Trophoblast cell (in vitro differentiated cells and primary cell): ENCODE data around the gene SEMA4D.
A peak's percentile ranks its signal among the peaks of the same experiment; 100 is the strongest.

Experiments
- DNase-seq, 2 donors: peaks; one replicate each; pipeline ENCODE4 v3.0.0-alpha.2; 2016
- H2AFZ ChIP-seq: 2 replicates; pipeline ENCODE4 v1.6.1; 2013; ENCODE audit warnings: low read length, moderate library complexity, mild to moderate bottlenecking; ENCODE audit not compliant: insufficient read depth, poor library complexity
- H2AK5ac ChIP-seq: 2 replicates; pipeline ENCODE4 v1.6.1; 2013; ENCODE audit warnings: mild to moderate bottlenecking, low read length
- H2BK120ac ChIP-seq: 2 replicates; pipeline ENCODE4 v1.6.1; 2013; ENCODE audit warnings: low read length, mild to moderate bottlenecking, moderate library complexity; ENCODE audit not compliant: insufficient read depth, poor library complexity
- H2BK12ac ChIP-seq: 2 replicates; pipeline ENCODE4 v1.6.1; 2013; ENCODE audit warnings: mild to moderate bottlenecking, low read length, moderate library complexity
- H2BK5ac ChIP-seq: 2 replicates; pipeline ENCODE4 v1.6.1; 2013; ENCODE audit warnings: low read length, low read depth, moderate library complexity, mild to moderate bottlenecking; ENCODE audit not compliant: poor library complexity
- H3K14ac ChIP-seq: 2 replicates; pipeline ENCODE4 v1.6.1; 2013; ENCODE audit warnings: mild to moderate bottlenecking, low read length
- H3K18ac ChIP-seq: 2 replicates; pipeline ENCODE4 v1.6.1; 2013; ENCODE audit warnings: mild to moderate bottlenecking, low read length
- H3K23ac ChIP-seq: 2 replicates; pipeline ENCODE4 v1.6.1; 2013; ENCODE audit warnings: low read length
- H3K27ac ChIP-seq: 2 replicates; pipeline ENCODE4 v1.5.1; 2013; ENCODE audit warnings: low read depth, mild to moderate bottlenecking, inconsistent platforms, low read length, moderate library complexity
- H3K27me3 ChIP-seq: 2 replicates; pipeline ENCODE4 v1.6.1; 2013; ENCODE audit warnings: inconsistent platforms, mild to moderate bottlenecking, low read length, moderate library complexity; ENCODE audit not compliant: insufficient read depth
- H3K36me3 ChIP-seq, 2 experiments: 1 replicate in 1 of 2; 2 replicates in 1 of 2; pipeline ENCODE4 v1.6.1; 2013; ENCODE audit warnings: low read length in 2 of 2, mild to moderate bottlenecking in 2 of 2, moderate library complexity in 1 of 2; ENCODE audit not compliant: insufficient read depth in 2 of 2, control insufficient read depth in 1 of 2
- H3K4ac ChIP-seq: 2 replicates; pipeline ENCODE4 v1.6.1; 2013; ENCODE audit warnings: low read depth, mild to moderate bottlenecking, low read length, moderate library complexity
- H3K4me1 ChIP-seq, 2 experiments: 1 replicate in 1 of 2; 2 replicates in 1 of 2; pipeline ENCODE4 v1.6.1; 2013; ENCODE audit warnings: low read length in 2 of 2, mild to moderate bottlenecking in 2 of 2, moderate library complexity in 1 of 2; ENCODE audit not compliant: insufficient read depth in 2 of 2, control insufficient read depth in 1 of 2
- H3K4me2 ChIP-seq: 2 replicates; pipeline ENCODE4 v1.6.1; 2013; ENCODE audit warnings: inconsistent platforms, mild to moderate bottlenecking, low read length, moderate library complexity
- H3K4me3 ChIP-seq: 2 replicates; pipeline ENCODE4 v1.5.1; 2013; ENCODE audit warnings: mild to moderate bottlenecking, low read depth, low read length, inconsistent platforms
- H3K79me1 ChIP-seq: one replicate; pipeline ENCODE4 v1.6.1; 2013; ENCODE audit warnings: low read length
- H3K79me2 ChIP-seq: 2 replicates; pipeline ENCODE4 v1.6.1; 2013; ENCODE audit warnings: low read length, mild to moderate bottlenecking; ENCODE audit not compliant: control insufficient read depth, insufficient read depth, poor library complexity
- H3K9ac ChIP-seq: 2 replicates; pipeline ENCODE4 v1.6.1; 2013; ENCODE audit warnings: mild to moderate bottlenecking, low read length
- H3K9me3 ChIP-seq: 2 replicates; pipeline ENCODE4 v1.6.1; 2013; ENCODE audit warnings: low read depth, mild to moderate bottlenecking, control low read depth, inconsistent platforms, low read length; ENCODE audit not compliant: insufficient read depth
- H4K12ac ChIP-seq: 2 replicates; pipeline ENCODE4 v1.6.1; 2013; ENCODE audit warnings: low read depth, mild to moderate bottlenecking, low read length, moderate library complexity
- H4K8ac ChIP-seq: 2 replicates; pipeline ENCODE4 v1.6.1; 2013; ENCODE audit warnings: low read depth, mild to moderate bottlenecking, low read length, moderate library complexity
- H4K91ac ChIP-seq: one replicate; pipeline ENCODE4 v1.6.1; 2013; ENCODE audit warnings: low read depth, mild to moderate bottlenecking, low read length, moderate library complexity
- WGBS: extraction: QIAGEN DNeasy Blood & Tissue Kit; methylation state at CpG from one replicate; pipeline ENCODE4 v1.1.7; 2013; ENCODE audit warnings: missing lambda C conversion rate; ENCODE audit not compliant: insufficient read length, insufficient coverage; ENCODE audit errors: extremely low coverage; 5-methylcytosine and 5-hydroxymethylcytosine counted together

The SEMA4D gene

DNA sequence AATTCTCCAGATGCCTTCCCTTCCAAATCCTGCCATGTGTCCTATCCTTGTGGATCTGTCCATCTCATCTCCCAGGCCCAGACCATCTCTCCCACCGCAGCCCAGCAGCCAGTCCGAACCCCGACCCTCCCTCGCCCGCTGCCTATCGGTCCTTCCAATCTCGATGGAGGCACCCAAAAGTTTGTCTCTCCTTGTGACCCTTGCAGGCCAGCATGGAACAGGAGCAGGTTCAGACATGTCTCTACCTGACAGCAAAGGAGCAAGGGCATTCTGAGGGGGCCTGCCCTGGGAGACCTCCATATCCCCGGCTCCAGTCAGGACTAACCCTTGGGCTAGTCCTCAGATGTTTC is 51.0 kb downstream of the SEMA4D start:
- Histone ChIP-seq H3K4ac (no peak overlapping the region), H3K18ac (peak overlapping the region; percentile 26), H3K9ac (no peak overlapping the region), H3K79me2 (no peaks in the 10 kb centered on the region), H2BK120ac (no peak overlapping the region), H3K27me3 (no peaks in the 10 kb centered on the region), H3K23ac (no peak overlapping the region), H3K4me1 (peaks cover 0 to 9% of the 10 kb centered on the region in 2 experiments), H4K12ac (no peak overlapping the region), H3K4me2 (no peak overlapping the region), H2BK12ac (no peak overlapping the region), H3K36me3 (no peaks in the 10 kb centered on the region), H2BK5ac (no peak overlapping the region), H4K8ac (no peak overlapping the region), H3K9me3 (peaks cover 1% of the 10 kb centered on the region), H3K14ac (no peak overlapping the region), H3K79me1 (no peaks in the 10 kb centered on the region), H3K27ac (no peak overlapping the region), H2AFZ (no peak overlapping the region), H4K91ac (no peak overlapping the region), H2AK5ac (no peak overlapping the region), H3K4me3 (no peak overlapping the region)
- no CpG with 5 or more reads among the region's 8 CpGs for WGBS
- DNase-seq: no peak

DNA sequence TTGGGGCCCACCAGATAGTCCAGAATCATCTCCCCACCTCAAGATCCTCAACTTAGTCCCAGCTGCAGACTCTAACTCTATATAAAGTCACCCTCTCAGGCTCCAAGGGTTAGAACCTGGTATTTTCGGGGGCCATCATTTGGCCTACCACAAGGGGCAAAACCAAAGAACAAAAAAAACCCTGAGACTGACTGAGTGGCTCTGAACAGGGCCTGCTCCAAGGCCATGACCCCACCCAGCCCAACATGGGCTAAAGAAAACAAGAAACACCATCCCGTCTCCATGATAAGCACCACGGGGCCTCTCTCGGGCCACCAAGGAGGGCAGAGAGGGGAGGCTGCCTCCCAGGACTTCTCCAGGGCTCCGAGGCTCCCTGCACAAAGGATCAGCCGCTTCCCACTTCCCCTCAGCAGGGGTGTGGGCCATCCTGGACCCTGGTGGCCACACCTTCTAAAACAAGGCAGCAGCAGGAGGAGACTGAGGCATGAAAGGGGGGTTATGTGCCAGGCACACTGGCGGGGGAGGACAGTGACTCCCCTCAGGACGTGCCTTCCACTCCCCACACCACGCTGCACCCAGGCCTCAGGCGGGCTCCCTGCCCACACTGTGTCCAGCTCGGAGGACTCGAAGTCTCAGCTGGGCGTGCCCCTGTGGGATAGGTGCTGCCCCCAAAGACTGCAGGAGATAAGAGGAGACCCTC is 51.5 kb downstream of the SEMA4D start:
- Histone ChIP-seq H3K18ac (no peak overlapping the region), H3K14ac (no peak overlapping the region), H2BK120ac (no peak overlapping the region), H3K27me3 (no peaks in the 10 kb centered on the region), H3K36me3 (no peaks in the 10 kb centered on the region), H3K79me1 (no peaks in the 10 kb centered on the region), H4K91ac (no peak overlapping the region), H3K4me3 (no peak overlapping the region), H3K9ac (no peak overlapping the region), H4K12ac (no peak overlapping the region), H3K27ac (no peak overlapping the region), H3K4ac (no peak overlapping the region), H3K9me3 (peaks cover 1% of the 10 kb centered on the region), H3K79me2 (no peaks in the 10 kb centered on the region), H2AFZ (no peak overlapping the region), H3K4me2 (no peak overlapping the region), H2AK5ac (no peak overlapping the region), H3K4me1 (peaks cover 0 to 13% of the 10 kb centered on the region in 2 experiments), H2BK5ac (no peak overlapping the region), H3K23ac (no peak overlapping the region), H4K8ac (no peak overlapping the region), H2BK12ac (no peak overlapping the region)
- WGBS: no CpG with 5 or more reads among the region's 13 CpGs
- DNase-seq: no peak

DNA sequence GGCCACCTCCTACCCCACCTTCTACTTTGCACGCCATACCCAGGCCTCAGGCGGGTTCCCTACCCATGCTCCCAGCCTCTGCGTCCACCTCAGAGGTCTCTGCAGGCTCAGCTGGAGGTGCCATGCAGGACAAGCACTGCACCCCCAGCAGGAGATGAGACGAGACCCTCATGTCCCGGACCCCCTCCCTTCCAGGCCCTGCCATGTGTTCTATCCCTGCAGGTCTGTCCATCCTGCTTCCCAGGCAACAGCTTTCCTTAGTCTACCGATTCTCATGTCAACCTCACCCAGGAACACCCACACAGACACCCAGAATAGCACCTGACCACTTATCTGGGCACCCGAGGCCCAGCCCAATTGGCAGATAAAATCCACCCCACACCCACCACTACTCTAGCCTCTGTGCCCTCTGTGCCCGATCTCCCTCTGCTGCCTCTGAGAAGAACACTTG is 52.1 kb downstream of the SEMA4D start:
- H3K9ac ChIP-seq: no peak overlapping the region
- H3K4me3 ChIP-seq: no peak overlapping the region
- H2AK5ac ChIP-seq: no peak overlapping the region
- H3K27ac ChIP-seq: no peak overlapping the region
- H2BK5ac ChIP-seq: no peak overlapping the region
- H2BK12ac ChIP-seq: no peak overlapping the region
- H4K12ac ChIP-seq: no peak overlapping the region
- H4K8ac ChIP-seq: no peak overlapping the region
- peaks cover 1% of the 10 kb centered on the region for H3K9me3 ChIP-seq
- H3K79me1 ChIP-seq: no peaks in the 10 kb centered on the region
- no CpG with 5 or more reads among the region's 8 CpGs for WGBS
- H3K14ac ChIP-seq: no peak overlapping the region
- H3K4me2 ChIP-seq: no peak overlapping the region
- H2BK120ac ChIP-seq: no peak overlapping the region
- no peak overlapping the region for H3K18ac ChIP-seq
- no peak for DNase-seq
- H4K91ac ChIP-seq: no peak overlapping the region
- H2AFZ ChIP-seq: no peak overlapping the region
- no peaks in the 10 kb centered on the region for H3K36me3 ChIP-seq
- no peak overlapping the region for H3K4ac ChIP-seq
- no peaks in the 10 kb centered on the region for H3K79me2 ChIP-seq
- no peak overlapping the region for H3K23ac ChIP-seq
- peaks cover 0 to 14% of the 10 kb centered on the region in 2 experiments for H3K4me1 ChIP-seq
- no peaks in the 10 kb centered on the region for H3K27me3 ChIP-seq

DNA sequence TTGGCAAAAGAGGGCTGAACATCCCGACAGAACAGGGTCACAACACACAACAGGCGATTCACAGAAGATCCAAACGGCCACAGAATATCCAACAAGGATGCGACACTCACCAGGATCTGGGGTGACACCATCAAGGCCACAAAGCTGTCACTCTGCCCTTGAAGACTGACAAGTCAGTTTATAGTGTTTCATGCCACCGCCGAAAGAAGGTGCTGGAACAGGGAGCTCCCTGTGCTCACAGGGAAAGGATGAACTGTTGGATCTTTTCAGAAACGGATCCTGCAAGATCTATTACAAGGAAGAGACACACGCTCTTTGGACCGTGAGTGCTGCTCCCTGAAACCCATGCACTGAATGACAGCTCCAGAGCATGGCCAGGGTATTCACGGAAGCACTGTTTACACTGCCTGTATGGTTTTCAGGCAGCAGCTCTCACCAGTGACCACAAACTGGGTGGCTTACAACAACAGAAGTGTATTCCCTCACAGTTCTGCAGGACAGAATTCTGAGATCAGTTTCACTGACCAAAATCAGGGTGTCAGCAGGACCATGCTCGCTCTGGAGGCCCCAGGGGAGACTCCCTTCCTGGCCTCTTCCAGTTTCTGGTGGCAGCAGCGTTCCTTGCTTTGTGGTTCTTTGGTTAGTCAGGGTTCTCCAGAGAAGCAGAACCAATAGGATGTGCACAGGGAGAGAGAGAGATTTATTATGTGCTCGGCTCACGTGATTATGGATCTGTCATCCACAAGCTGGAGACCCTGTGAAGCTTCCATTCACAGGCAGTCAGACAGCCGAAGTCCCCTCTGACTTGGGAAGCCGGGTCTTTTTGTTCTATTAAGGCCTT is 52.8 kb downstream of the SEMA4D start:
- no peak overlapping the region for H2BK120ac ChIP-seq
- H3K18ac ChIP-seq: no peak overlapping the region
- no peak overlapping the region for H3K27ac ChIP-seq
- no peak overlapping the region for H3K9ac ChIP-seq
- no peak overlapping the region for H2AFZ ChIP-seq
- H4K8ac ChIP-seq: no peak overlapping the region
- no peak overlapping the region for H2AK5ac ChIP-seq
- H3K4me3 ChIP-seq: no peak overlapping the region
- no peak overlapping the region for H4K91ac ChIP-seq
- H2BK5ac ChIP-seq: no peak overlapping the region
- H3K14ac ChIP-seq: no peak overlapping the region
- no CpG with 5 or more reads among the region's 16 CpGs for WGBS
- H2BK12ac ChIP-seq: no peak overlapping the region
- DNase-seq: no peak
- H3K4me1 ChIP-seq: peaks cover 0 to 14% of the 10 kb centered on the region in 2 experiments
- H3K79me2 ChIP-seq: no peaks in the 10 kb centered on the region
- H3K4me2 ChIP-seq: no peak overlapping the region
- no peak overlapping the region for H3K23ac ChIP-seq
- H3K79me1 ChIP-seq: no peaks in the 10 kb centered on the region
- H4K12ac ChIP-seq: no peak overlapping the region
- H3K36me3 ChIP-seq: no peaks in the 10 kb centered on the region
- H3K27me3 ChIP-seq: no peaks in the 10 kb centered on the region
- no peak overlapping the region for H3K4ac ChIP-seq
- H3K9me3 ChIP-seq: peaks cover 1% of the 10 kb centered on the region
